ENCODE results near the gene CLPTM1L.
"Not testable (repeated sequence)": the region's sequence is repeated elsewhere in the genome, so short reads cannot be mapped to it uniquely, and the experiment has no call there.

Gene CLPTM1L

DNA sequence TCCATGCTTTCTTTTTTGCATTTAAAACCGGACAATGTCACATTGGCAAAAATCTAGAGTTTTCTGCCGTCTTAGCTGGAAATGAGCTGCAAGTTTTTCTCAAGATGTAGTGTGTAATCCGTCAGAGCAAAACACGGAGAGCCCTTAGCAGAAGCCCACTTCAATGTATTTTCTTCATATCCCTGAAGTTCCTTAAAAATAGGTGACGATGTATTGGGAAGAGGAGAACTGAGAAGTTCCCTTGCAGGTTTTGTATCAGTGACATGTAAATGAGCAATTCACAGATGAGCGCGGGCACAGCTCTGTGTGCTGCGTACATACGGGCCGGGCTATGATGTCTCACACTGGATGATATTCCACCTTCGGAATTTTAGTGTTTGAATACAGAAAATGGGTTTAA, 14.8 kb upstream of the CLPTM1L start:
- DNase-seq (ENCODE audit: low spot score): no peak

DNA sequence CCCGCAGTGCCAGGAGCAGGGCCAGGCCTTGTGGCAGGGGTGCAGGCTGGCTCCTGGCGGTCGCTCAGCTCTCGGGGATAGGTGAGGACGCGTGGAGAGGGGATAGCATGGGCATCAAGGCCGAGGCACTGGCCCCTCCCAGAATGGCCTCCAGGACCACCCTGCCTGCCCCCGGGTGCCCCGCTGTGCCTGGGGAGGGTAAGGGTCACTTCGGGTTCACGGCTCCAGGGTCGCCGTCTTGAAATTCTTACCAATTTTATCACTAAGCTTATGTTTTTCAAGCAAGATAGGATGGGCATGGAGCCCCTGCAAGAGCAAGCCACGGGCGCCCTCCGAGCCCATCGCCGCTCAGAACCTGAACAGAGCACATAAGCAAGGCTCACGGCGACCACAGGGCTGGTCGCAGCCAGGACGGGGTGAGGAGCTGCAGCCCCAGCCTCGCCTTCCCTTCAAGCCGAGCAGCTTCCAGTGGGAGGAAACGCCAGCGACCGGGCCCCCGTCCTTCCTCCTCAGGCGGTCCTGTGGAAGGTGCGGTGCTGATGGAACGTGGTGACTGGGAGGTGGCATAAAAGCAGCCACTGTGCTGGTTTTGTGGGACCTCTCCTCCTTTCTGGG, 14.2 kb upstream of the CLPTM1L start:
- no peak for DNase-seq (ENCODE audit: low spot score)

DNA sequence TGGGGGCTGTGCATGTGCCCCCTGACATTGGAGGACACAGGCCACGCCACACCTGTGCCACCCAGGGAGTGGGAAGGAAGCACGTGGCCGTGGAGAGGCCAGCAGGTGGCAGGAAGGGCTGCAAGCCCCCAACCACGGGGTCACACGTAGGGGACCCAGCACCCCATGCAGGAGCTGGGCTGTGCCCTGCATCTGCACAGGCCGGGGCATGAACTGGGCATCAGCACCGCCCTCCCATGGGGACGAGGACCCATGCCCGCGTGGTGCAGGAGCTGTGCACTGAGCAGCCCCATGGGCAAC, 13.8 kb upstream of the CLPTM1L start:
- DNase-seq (ENCODE audit: low spot score): no peak

DNA sequence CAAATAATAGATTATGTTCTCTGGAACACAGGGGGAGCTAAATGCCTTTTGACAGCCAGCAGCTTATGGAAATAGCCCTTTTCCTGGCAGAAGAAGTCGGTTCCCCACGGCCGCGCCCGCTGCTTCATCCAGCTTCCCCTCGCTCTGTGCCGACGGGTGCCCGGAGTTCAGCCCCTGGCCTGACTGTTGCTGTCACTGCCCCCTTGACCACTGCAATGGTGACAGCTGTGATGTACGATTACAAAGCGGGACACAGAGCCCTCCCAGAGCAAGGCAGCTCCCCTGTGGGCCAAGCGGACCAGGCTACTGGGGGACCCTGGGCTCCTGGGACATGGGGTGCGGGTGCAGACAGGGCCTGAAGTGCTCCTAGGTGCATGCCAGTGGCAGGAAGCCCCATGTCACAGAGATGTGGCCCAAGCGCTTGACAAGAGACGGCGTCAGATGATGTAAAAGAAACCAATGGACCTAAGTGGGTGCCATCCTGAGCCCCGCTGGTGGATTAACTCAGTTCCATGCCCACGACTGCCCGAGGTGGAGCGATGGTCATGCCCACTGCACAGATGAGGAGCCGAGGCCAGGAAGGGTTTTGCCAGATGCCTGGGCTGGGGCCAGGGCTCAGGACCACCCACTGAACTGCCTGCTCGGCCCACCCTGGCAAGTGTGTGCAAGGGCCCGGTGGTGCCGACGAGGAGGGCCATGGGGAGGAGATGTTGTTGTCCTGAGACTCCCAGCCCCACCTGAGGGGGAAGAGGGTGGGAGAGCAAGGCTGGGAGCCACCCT, 13.2 kb upstream of the CLPTM1L start:
- no peak for DNase-seq (ENCODE audit: low spot score)

DNA sequence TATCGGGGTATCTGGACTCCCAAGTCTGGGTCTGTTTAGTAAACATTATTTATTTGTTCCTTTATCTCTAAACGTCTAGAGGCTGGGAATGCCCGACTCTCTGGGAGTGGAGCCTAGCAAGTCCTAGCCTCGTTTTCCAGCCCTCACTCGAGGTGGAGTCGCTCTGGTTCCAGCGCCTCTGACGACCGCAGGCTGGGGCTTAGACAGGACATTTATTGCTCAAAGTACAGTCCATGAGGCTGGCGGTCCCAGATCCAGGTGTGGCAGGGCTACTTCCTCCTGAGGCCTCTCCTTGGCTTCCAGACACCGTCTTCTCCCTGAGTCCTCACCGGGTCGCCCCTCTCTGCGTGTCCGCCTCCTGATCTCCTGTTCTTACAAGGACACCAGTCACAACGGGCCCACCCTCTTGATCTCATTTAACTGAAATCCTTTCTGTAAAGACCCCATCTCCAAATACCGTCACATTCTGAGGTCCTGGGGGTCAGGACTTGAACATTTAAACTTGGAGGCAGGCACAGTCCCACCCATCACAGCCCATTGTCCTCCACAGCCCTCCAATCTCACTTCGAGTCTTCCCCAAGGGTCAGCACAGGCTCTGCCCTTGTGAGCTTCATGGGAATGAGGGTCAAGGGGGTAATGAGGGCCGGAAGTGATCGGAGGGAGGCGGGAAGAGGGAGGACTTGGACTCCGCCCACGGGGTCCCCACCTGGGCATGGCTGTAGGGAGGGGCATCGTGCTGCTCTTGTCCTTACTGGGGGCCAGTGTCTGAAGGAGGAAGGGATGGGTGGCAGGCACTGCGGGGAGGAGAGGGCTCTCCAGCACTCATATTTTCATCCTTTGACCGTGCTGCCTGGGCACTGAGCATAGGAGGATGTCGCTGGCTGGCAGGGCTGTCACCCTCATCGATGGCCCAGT, 12.2 kb upstream of the CLPTM1L start:
- DNase-seq (ENCODE audit: low spot score): no peak

DNA sequence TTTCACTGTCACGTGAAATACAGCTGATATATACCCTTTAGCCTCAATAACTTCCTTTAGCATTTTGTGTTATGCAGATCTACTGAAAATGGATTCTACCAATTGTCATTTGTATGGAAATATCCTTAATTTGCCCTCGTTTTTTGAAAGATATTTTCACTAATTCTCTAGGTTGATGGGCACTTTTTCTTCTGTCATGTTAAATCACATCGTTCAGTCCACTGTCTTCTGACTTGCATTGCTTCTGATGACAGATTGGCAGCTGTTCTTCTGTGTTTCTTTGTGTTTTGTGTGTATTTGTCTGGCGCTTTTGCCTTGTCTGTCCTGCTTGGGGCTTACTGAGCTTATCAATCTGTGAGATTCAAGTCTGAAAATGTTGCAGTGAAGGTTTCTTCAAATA, 9.7 kb upstream of the CLPTM1L start:
- no peak for DNase-seq (ENCODE audit: low spot score)

DNA sequence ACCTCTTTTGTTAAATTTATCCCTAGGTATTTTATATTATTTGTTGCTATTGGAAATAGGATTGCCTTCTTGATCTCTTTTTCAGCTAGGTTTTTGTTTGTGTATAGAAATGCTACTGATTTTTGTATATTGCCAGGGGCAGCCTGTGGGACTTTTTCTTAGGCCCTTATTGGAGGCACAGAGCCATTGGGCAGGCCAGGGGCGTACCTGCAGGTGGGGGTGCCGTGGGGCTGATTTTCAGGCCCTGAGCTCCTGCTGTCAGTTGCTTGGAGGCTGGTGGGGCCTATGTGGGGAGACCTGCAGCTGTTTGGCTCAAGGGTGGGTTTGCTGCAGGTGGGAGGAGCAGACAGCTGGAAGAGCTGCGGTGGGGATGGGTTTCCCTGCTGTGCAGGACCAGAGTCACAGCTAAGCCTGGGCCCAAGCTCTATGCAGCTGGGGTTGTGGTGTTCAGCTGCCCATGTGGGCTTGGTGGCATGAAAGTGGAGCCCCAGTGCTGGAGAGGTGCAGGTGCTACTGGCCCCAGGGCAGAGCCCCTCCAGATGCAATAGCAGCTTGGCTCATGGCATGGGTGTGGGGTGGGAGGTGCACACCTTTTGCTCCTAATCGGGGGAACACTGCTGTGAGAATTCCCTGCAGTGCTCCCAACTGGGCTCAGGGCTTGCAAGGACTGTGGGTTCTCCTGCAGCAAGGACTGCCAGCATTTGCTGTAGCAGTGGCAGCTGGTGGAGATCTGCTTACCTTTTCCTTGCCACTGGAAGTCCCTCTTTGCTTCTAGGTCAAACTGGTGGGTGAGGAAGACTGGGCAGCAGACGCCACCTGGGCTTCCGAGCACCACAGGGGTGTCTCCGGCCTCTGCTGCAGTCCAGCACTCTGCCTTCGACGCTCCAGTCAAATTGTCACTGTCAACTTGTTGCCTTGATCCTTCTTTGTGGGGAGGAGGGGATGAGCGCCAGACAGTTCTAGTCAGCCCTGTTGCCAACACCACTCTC, 7.6 kb upstream of the CLPTM1L start:
- DNase-seq (ENCODE audit: low spot score): no peak

DNA sequence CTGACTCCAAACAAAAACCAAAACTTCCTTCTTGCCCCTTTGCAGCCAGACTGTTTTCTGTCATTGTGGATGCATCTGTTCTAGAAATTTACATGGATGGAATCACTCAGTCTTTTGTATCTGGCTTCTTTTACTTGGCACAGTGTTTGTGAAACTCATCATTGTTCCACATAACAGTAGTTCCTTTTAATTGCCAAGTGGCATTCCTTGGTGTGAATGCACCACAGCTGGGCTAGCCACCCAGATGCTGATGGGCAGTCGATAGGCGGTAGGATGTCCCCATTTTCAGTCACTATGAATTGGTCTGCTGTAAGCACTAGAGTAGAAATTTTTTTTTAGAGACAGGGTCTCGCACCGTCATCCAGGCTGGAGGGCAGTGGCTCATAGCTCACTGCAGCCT, 6.3 kb upstream of the CLPTM1L start:
- no peak for DNase-seq (ENCODE audit: low spot score)

DNA sequence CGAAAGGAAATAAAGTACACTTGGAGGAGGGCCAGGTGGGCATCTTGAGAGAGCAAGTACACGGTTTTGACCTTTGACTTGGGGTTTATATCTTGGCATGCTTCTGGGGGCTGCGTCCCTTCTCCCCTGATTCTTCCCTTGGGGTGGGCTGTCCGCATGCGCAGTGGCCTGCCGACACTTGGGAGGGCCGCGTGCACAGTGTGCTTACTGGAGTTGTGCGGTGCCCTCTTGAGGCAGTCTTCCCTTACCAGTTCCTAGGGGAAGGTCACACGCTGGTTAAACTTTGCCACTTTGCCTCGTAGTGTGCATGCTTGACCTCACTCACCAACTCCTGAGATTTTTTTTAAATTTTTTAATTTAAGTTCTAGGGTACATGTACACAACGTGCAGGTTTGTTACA, 4.3 kb upstream of the CLPTM1L start:
- DNase-seq (ENCODE audit: low spot score): no peak

DNA sequence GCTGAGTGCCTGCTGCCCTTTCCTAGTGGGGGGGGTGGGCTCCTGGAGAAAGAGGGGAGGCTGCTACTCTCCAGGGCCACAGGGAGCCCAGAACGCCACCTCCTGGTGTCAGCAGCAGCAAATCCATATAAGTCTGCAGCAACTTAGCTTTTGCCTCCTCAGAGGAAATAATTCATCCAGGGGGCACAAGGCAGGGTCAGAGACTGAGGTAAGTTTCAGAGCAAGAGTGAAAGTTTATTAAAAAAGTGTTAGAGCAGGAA, 4.0 kb upstream of the CLPTM1L start:
- DNase-seq (ENCODE audit: low spot score): no peak

DNA sequence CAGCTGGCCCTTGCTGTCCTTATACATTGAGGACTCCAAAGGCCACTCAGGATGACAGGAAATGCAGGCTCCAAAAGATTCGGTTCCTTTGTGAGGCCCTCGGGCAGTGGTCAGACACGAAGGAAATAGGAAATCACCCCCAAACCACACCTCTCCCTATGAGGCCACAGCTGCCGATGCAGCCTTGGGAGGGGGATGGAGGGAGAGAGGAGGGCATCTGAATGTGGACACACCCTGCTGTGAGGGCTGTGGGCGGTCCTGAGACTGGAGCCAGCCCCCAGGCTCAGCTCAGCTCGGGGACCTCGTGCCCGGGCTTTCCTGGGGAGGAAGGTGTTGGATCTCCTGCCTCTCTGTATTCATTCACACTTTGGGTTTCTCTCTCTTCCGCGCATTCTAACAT, 2.7 kb upstream of the CLPTM1L start:
- no peak for DNase-seq (ENCODE audit: low spot score)

DNA sequence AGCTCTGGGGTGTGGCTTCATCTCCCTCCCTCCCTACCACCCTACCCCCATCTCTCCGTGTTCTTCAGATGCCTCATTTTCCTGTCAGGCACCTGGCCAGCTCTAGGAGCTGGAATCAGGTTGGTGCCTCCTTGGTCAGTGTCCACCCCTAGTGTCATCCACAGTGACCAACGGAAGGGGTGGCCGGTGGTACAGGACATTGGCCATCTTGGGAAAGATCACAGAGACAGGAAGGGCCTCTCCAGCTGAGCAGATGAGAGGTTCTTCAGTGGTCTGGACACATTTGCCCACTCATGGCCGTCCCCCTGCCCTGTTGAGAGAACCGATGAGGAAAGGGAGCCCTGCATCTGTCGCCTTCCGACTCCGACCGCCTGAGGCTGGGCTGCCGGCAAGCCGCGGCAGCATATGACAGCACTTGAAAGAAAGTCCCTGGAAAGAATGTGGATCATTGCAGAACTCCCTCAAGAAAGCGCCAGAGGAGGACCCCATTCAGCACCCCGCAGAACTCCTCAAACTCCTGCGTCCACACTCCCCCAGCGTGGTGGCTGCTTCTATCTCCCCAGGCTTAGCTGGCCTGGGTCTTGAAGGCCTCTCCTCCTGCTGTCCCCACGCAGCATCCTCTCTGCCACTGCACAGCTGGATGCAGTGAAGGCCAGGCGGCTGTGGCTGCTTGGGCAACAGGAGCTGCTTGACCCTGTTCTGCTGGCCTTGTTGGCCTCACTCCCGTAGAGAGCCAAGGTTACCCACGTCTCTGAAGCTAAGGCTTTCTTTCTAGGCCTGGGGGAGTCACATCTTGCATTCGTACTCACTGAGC, 1.9 kb upstream of the CLPTM1L start:
- no peak for DNase-seq (ENCODE audit: low spot score)

DNA sequence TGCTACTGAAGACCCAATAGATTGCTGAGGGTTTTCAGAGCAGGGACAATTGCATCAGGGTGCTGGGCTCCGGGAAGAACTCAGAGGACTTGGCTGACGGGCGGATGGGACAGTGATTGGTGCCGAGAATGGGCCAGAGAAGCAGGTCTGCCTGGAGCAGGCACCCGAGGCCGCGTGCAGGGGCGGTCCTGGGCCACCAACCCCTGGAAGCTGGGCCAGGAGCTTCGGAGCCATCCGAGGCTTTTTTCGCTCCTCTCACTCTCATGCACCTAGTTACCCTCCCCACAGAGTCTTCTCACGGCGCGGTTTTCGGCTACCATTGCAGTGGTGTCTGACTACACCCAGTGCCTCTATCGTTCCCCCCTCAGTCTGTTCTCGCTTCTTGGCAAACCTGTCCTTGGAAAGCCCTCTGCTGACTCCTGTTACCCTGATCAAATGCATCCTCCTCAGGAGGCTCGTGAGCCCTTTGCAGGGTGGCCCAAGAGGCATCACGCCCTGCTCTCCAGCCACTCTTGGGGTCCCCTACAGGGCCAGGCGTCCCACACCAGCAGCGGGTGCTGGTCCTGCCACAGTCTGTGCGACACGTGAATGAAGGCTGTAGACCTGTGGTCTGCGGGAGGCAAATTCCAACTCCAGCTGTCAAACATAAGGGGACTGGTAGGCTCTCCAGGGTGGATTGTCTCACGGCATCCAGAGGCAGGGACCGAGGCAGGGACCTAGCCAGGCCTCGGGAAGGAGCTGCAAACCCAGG, 1.2 kb upstream of the CLPTM1L start:
- no peak for DNase-seq (ENCODE audit: low spot score)

DNA sequence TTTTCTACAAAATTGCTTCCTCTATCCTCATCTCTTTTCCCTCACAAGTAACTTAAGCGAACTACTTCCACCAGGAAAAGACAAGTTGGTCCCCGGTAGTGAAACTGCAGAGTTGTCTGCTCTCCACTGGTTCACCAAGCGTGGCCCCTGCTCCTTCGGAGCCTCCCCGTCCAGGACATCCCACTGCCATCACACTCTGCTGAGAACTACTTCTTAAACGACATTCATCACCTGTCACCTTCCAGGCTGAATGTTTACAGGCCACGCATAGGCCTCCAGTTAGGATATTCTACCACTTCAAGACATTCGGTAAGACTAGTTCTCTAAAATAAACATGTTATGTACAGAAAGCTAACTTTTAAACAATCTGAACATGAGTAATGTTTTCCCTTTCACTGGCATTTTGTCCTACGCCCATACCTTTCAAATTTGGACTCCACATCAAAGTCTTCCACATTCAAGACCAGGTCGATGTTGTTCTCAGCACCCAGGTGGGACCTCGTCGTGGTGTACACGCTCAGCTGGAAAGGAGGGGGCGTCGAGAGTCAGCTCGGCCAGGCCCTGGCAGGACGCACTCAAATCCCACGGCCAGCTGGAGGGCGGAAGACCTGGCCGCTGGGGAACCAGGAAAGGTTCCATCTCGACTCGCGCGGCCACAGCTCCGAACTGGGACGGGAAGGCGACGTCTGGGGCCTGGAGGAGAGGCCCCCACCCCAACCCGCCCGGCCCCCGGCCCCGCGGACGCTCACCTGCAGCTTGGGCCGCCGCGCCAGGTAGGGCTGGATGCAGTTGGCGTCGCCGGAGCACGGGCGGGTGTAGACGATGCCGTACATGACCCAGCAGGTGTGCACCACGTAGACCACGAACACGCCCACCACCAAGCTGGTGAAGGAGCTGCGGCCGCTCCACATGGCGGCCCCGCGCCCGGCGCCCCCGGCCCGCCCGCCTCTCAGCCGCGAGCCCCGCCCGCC, 683 bp downstream of the CLPTM1L start:
- DNase-seq (ENCODE audit: low spot score): peak; percentile 12

DNA sequence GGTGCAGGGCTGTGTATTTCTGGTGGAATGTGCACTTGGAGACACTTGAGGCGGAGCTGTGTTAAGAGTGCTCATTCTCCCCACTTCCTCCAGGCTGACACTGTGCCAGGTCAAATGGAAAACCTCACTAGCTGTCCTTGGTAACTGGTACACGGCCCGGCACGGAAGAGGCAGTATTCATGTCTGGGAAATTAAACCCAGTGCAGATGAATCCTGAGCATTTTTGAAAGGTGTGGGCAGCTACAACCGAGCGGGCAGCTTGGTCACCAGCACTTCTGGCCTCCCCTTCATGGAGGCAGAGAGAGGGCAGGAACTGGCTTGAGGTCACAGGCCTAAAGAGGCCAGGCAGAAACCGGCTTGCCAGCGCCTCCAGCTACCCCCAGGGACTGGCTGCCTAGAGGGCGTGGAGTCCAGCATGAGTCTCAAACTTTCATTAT, 1.6 kb downstream of the CLPTM1L start:
- no peak for DNase-seq (ENCODE audit: low spot score)

DNA sequence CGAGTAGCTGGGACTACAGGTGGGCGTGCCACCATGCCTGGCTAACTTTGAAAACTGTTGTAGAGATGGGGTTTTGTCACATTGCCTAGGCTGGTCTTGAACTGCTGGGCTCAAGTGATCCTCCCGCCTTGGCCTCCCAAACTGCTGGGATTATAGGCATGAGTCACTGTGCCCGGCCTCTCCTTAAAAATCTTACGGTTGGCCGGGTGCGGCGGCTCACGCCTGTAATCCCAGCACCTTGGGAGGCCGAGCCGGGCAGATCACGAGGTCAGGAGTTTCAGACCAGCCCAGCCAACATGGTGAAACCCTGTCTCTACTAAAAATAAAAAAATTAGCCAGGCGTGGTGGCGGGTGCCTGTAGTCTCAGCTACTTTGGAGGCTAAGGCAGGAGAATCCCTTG, 2.2 kb downstream of the CLPTM1L start:
- DNase-seq (ENCODE audit: low spot score): not testable (repeated sequence)

DNA sequence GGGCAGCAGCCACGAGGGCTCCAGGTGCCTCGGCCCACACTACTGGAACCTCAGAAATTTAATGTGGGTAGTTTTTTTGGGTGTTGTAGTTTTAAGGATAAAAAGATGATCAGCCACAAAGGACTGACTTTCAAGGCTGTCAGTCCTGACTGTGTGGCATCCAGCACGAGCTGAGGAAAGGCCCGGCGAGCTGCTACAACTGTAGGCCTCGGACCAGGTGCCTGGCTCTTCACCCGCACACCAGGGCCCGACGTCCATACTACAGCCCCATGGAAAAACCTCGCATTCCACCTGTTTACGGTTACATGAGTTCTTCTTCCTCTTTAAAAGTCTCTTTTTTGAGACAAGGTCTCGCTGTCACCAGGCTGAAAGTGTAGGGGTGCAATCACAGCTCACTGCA, 2.6 kb downstream of the CLPTM1L start:
- DNase-seq (ENCODE audit: low spot score): no peak

DNA sequence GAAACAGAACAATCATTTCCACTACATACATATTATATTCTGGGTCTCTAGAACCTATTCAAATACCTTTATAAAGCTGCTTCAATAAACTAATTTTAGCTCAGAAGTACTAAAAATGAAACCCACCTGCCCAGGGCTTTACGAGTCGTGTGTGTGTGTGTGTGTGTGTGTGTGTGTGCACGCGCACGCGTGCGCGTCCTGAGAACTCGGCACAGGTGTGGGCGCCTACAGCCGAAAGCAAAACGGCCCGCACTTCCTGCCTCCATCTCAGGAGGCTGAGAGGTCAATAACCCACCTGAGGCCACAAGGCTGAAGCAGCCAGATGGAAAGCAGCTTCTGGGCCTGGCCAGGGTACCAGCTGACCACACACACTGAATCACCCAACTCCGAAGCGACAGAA, 3.0 kb downstream of the CLPTM1L start:
- no peak for DNase-seq (ENCODE audit: low spot score)

DNA sequence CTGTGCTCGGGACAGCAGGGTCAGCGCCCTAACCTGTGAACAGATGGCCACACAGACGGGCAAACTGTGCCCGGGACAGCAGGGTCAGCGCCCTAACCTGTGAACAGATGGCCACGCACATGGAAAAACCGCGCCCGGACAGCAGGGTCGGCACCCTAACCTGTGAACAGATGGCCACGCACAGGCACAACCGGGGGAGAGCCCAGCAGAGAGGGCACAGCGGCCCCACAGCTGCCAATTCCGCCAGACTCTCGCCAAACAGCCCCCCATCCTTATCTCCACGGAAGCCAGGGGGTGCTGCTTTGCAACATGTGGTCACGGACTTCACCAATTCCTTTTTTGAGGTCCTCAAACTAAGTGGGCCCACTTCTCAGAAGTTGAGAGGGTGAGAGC, 5.1 kb downstream of the CLPTM1L start:
- DNase-seq (ENCODE audit: low spot score): not testable (repeated sequence)
